K562 (cell line): ENCODE data around the gene SMG9. TPM values are rescaled to one million over a fixed set of nuclear protein-coding genes. Genes with fewer than 3 reads are reported as not detected.

Source experiments
- ATAC-seq: fragments of 200-7000 bp; cut with Tn5 transposase; 3 replicates; pipeline ENCODE4 v1.9.1; 2020; ENCODE audit warnings: moderate library complexity
- BruUV-seq: library from RNA; stranded (reverse); fragments of 400-500 nt; replicated peaks from 2 replicates; lab custom pipeline; 2021; lab: Mats Ljungman, UMichigan
- CTCF ChIA-PET: fragments of 300-600 bp; formaldehyde crosslinking; extraction: SDS; loops from one replicate; lab custom pipeline; 2021; ENCODE audit warnings: low intra/inter-chr PET ratio; lab: Yijun Ruan, JAX
- POLR2A ChIA-PET: fragments of 300-600, 350-650 bp; sonication (Branson Sonifier 250); formaldehyde crosslinking; extraction: SDS; loops from one replicate; lab custom pipeline; 2021; ENCODE audit warnings: antibody characterized with exemption, inconsistent platforms; lab: Yijun Ruan, JAX
- DNase-seq, 4 experiments: peaks; one replicate each; pipeline versions ENCODE4 v3.0.0 to v3.0.0-alpha.2; 2011 to 2018; ENCODE audit warnings: low spot score in 3 of 4, mixed read lengths in 3 of 4; ENCODE audit errors: extremely low read depth in 1 of 4
- FAIRE-seq: peaks from 2 replicates; lab custom pipeline; 2011; peaks lifted over from hg19 to GRCh38; lab: Jason Lieb, UNC
- H2AFZ ChIP-seq: 2 replicates; pipeline ENCODE4 v1.6.0; 2011; ENCODE audit warnings: low read depth, low read length, control low read depth, inconsistent platforms
- H3K27ac ChIP-seq: fragments of 200-600 bp; 3 replicates; pipeline ENCODE4 v1.8.0; 2011; ENCODE audit warnings: low read depth, mild to moderate bottlenecking, control low read depth, inconsistent platforms, low read length, moderate library complexity, mixed read lengths; ENCODE audit errors: extremely low read depth
- H3K27me3 ChIP-seq, 2 experiments: fragments of 300-600 bp in 1 of 2; 2 replicates in 1 of 2; 3 replicates in 1 of 2; pipeline versions ENCODE4 v1.6.0 to v1.8.0; 2011; ENCODE audit warnings: inconsistent platforms in 2 of 2, low read length in 2 of 2, mild to moderate bottlenecking in 1 of 2, mixed read lengths in 1 of 2, moderate library complexity in 1 of 2; ENCODE audit not compliant: control insufficient read depth in 2 of 2, insufficient read depth in 2 of 2
- H3K36me3 ChIP-seq: fragments of 300-600 bp; 3 replicates; pipeline ENCODE4 v1.8.0; 2011; ENCODE audit warnings: mild to moderate bottlenecking, low read length, inconsistent platforms; ENCODE audit not compliant: control insufficient read depth, insufficient read depth
- H3K4me1 ChIP-seq, 2 experiments: fragments of 200-600 bp in 1 of 2; replicated peaks in 1 of 2; 2 replicates in 1 of 2; 3 replicates in 1 of 2; pipeline versions ENCODE4 v1.5.1 to v1.8.0; 2011; ENCODE audit warnings: inconsistent platforms in 2 of 2, low read length in 2 of 2, mild to moderate bottlenecking in 1 of 2, mixed read lengths in 1 of 2, moderate library complexity in 1 of 2; ENCODE audit not compliant: control insufficient read depth in 2 of 2, insufficient read depth in 2 of 2
- H3K4me2 ChIP-seq: 2 replicates; pipeline ENCODE4 v1.6.1; 2011; ENCODE audit warnings: low read length, control low read depth, inconsistent platforms, mixed read lengths; ENCODE audit not compliant: insufficient read depth
- H3K4me3 ChIP-seq: fragments of 200-600 bp; sonication (generic), shearing (Covaris generic); 2 replicates; pipeline ENCODE4 v1.5.1; 2016; ENCODE audit warnings: control low read depth, inconsistent platforms
- H3K79me2 ChIP-seq: fragments of 200-600 bp; 3 replicates; pipeline ENCODE4 v1.8.0; 2011; ENCODE audit warnings: low read length, inconsistent platforms; ENCODE audit not compliant: control insufficient read depth, insufficient read depth
- H3K9ac ChIP-seq, 2 experiments: 2 replicates each; pipeline versions ENCODE4 v1.6.0 to v1.6.1; 2011; ENCODE audit warnings: low read depth in 2 of 2, low read length in 2 of 2, control low read depth in 1 of 2, inconsistent platforms in 1 of 2, mild to moderate bottlenecking in 1 of 2, mixed read lengths in 1 of 2; ENCODE audit not compliant: insufficient read depth in 1 of 2
- H3K9me1 ChIP-seq: one replicate; pipeline ENCODE4 v1.6.0; 2011; ENCODE audit warnings: inconsistent platforms, mild to moderate bottlenecking, low read length, moderate library complexity; ENCODE audit not compliant: control insufficient read depth, insufficient read depth
- H3K9me3 ChIP-seq: replicated peaks from 2 replicates; pipeline ENCODE4 v1.5.1; 2011; ENCODE audit warnings: low read depth, low read length, inconsistent platforms; ENCODE audit not compliant: control insufficient read depth, insufficient read depth
- H4K20me1 ChIP-seq: replicated peaks from 2 replicates; pipeline ENCODE4 v1.6.1; 2011; ENCODE audit warnings: low read length, inconsistent platforms, mixed read lengths; ENCODE audit not compliant: control insufficient read depth, insufficient read depth
- AFF1 ChIP-seq, 2 experiments: fragments of 450-650 bp; IDR thresholded peaks; 2 replicates each; pipeline ENCODE4 v1.6.1; 2018; ENCODE audit warnings: mild to moderate bottlenecking in 2 of 2, low read depth in 1 of 2; ENCODE audit not compliant: partially characterized antibody in 2 of 2
- ASH1L ChIP-seq: fragments of 450-650 bp; IDR thresholded peaks from 2 replicates; pipeline ENCODE4 v1.6.1; 2018; ENCODE audit warnings: borderline replicate concordance, mild to moderate bottlenecking, low read depth; ENCODE audit not compliant: partially characterized antibody
- CHD2 ChIP-seq: IDR thresholded peaks from 2 replicates; pipeline ENCODE4 v1.6.1; 2011; ENCODE audit warnings: low read depth, low read length
- GTF2A2 ChIP-seq: IDR thresholded peaks from 2 replicates; pipeline ENCODE4 v1.6.1; 2016; ENCODE audit warnings: mild to moderate bottlenecking, missing genetic modification characterization, missing compliant biosample characterization
- HDAC8 ChIP-seq: fragments of 450-650 bp; IDR thresholded peaks from 2 replicates; pipeline ENCODE4 v1.6.1; 2016; ENCODE audit warnings: mild to moderate bottlenecking, missing genetic modification characterization, moderate library complexity, missing compliant biosample characterization
- IFI16 ChIP-seq: fragments of 250-450 bp; sonication (Bioruptor Pico); IDR thresholded peaks from 2 replicates; pipeline ENCODE4 v2.1.2; 2022; ENCODE audit warnings: mild to moderate bottlenecking, inconsistent platforms
- MEF2D ChIP-seq: conservative IDR thresholded peaks from 2 replicates; pipeline ENCODE4 v1.6.1; 2016; ENCODE audit warnings: low read depth, missing genetic modification characterization, missing compliant biosample characterization
- PHB2 ChIP-seq: fragments of 450-650 bp; IDR thresholded peaks from 2 replicates; pipeline ENCODE4 v1.6.1; 2017; ENCODE audit warnings: low read depth
- POLR2B ChIP-seq: fragments of 450-650 bp; IDR thresholded peaks from 2 replicates; pipeline ENCODE4 v1.6.1; 2018; ENCODE audit warnings: low read depth; ENCODE audit not compliant: partially characterized antibody
- RBBP5 ChIP-seq: fragments of 200-600 bp; sonication (generic); IDR thresholded peaks from 2 replicates; pipeline ENCODE4 v1.6.1; 2012; ENCODE audit warnings: borderline replicate concordance, mild to moderate bottlenecking, low read length, control low read depth, inconsistent platforms; ENCODE audit not compliant: insufficient read depth, poor library complexity, severe bottlenecking
- ZNF197 ChIP-seq: fragments of 200-800 bp; sonication (Bioruptor generic); IDR thresholded peaks from 2 replicates; pipeline ENCODE4 v1.6.1; 2016; ENCODE audit warnings: low read depth, missing genetic modification characterization, missing compliant biosample characterization
- ZNF282 ChIP-seq: sonication (generic); formaldehyde crosslinking; IDR thresholded peaks from 2 replicates; pipeline ENCODE4 v1.8.1; 2023; ENCODE audit warnings: missing genetic modification reagents
- ZNF75A ChIP-seq: fragments of 450-650 bp; formaldehyde crosslinking; IDR thresholded peaks from 2 replicates; pipeline ENCODE4 v1.4.0; 2020; ENCODE audit warnings: mild to moderate bottlenecking
- ZNF79 ChIP-seq: fragments of 250-450 bp; sonication (Bioruptor Pico); IDR thresholded peaks from 2 replicates; pipeline ENCODE4 v1.4.0; 2020; ENCODE audit warnings: low read depth, mild to moderate bottlenecking, moderate library complexity
- WGBS: fragments of 100-300 bp; shearing (Covaris generic); methylation state at CpG from one replicate; pipeline ENCODE4 v1.1.6; 2016; ENCODE audit warnings: low coverage, mixed read lengths; ENCODE audit not compliant: insufficient coverage; ENCODE audit errors: missing lambda C conversion rate; 5-methylcytosine and 5-hydroxymethylcytosine counted together
- in situ Hi-C: fragments of 300-500 bp; cut with MboI; formaldehyde crosslinking; loops from 4 replicates; pipeline ENCODE4 v1.15.0; 2018; ENCODE audit warnings: inconsistent platforms, mixed read lengths
- intact Hi-C: fragments of 100-400 bp; cut with micrococcal nuclease; formaldehyde crosslinking; loops from 2 replicates; pipeline ENCODE4 v1.14.2; 2022
- polyA plus RNA-seq, 8 experiments: library from polyadenylated mRNA; depleted of rRNA in 4 of 8; stranded (reverse) in 5 of 8; unstranded in 3 of 8; fragments of >200 nt; fragmentation: Nextera tagmentation in 2 of 8; fragmentation: Illumina TruSeq in 1 of 8; extraction: Ambion mirVana in 2 of 8; extraction: Trizol in 1 of 8; gene quantifications; 2 replicates each; pipeline versions ENCODE4 v1.2.1 to v1.2.3, GENCODE V29; 2011 to 2014; ENCODE audit warnings: inconsistent platforms in 1 of 8, missing spikeins in 1 of 8
- total RNA-seq, 7 experiments: library from RNA; depleted of rRNA in 6 of 7; stranded (reverse); fragments of >200 nt in 6 of 7; fragmentation: Illumina TruSeq in 2 of 7; extraction: Trizol in 2 of 7; gene quantifications; 2 replicates each; pipeline versions ENCODE4 v1.2.1 to v1.2.3, GENCODE V29; 2011 to 2021; ENCODE audit warnings: low replicate concordance in 1 of 7
- TF ChIP-seq, protein P1 (sequence below): fragments of 250-450 bp; sonication (Bioruptor Pico); IDR thresholded peaks from 2 replicates; pipeline ENCODE4 v1.4.0; 2020; ENCODE audit warnings: borderline replicate concordance
- TF ChIP-seq, protein P2 (sequence below): fragments of 450-650 bp; IDR thresholded peaks from 2 replicates; pipeline ENCODE4 v1.7.0; 2016; ENCODE audit warnings: borderline replicate concordance

SMG9 gene
- total and polyA plus RNA-seq, 9 of the 15 experiments (the other 6 are each of a cell fraction or from before 2014, with no cell fraction given) = 1.7 to 79.7 (median 40.2) TPM

GRCh38 chr19:43731846-43732245 is 22.9 kb downstream of the SMG9 start:
- no peak overlapping the region for H3K27ac ChIP-seq
- CTCF ChIA-PET = no interaction called here
- TF ChIP-seq, protein P1, sequence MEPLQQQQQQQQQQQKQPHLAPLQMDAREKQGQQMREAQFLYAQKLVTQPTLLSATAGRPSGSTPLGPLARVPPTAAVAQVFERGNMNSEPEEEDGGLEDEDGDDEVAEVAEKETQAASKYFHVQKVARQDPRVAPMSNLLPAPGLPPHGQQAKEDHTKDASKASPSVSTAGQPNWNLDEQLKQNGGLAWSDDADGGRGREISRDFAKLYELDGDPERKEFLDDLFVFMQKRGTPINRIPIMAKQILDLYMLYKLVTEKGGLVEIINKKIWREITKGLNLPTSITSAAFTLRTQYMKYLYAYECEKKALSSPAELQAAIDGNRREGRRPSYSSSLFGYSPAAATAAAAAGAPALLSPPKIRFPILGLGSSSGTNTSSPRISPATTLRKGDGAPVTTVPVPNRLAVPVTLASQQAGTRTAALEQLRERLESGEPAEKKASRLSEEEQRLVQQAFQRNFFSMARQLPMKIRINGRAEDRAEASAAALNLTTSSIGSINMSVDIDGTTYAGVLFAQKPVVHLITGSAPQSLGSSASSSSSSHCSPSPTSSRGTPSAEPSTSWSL = no peak
- TF ChIP-seq RBBP5 (no peak), PHB2 (no peak), GTF2A2 (tag) (no peak), ZNF75A (CRISPR knock-in tag) (no peak), AFF1 (IDR thresholded peaks at IDR 0.05; ENCODE audit: low read depth in 1 of 2, partially characterized antibody in 2 of 2) (no peak), IFI16 (no peak), POLR2B (no peak), ZNF79 (no peak), MEF2D (tag) (no peak), HDAC8 (no peak), ZNF282 (CRISPR knock-in tag) (no peak), CHD2 (no peak), ZNF197 (CRISPR knock-in tag) (no peak), ASH1L (no peak)
- TF ChIP-seq, protein P2, sequence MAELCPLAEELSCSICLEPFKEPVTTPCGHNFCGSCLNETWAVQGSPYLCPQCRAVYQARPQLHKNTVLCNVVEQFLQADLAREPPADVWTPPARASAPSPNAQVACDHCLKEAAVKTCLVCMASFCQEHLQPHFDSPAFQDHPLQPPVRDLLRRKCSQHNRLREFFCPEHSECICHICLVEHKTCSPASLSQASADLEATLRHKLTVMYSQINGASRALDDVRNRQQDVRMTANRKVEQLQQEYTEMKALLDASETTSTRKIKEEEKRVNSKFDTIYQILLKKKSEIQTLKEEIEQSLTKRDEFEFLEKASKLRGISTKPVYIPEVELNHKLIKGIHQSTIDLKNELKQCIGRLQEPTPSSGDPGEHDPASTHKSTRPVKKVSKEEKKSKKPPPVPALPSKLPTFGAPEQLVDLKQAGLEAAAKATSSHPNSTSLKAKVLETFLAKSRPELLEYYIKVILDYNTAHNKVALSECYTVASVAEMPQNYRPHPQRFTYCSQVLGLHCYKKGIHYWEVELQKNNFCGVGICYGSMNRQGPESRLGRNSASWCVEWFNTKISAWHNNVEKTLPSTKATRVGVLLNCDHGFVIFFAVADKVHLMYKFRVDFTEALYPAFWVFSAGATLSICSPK = no peak

More at GRCh38 chr19:43731846-43732245, 22.9 kb downstream of the SMG9 start:
- Histone ChIP-seq H3K27me3 (no peaks in the 10 kb centered on the region), H3K4me3 (no peak overlapping the region), H3K79me2 (no peaks in the 10 kb centered on the region), H3K9me1 (peaks cover 4% of the 10 kb centered on the region), H3K9me3 (no peaks in the 10 kb centered on the region), H3K4me1 (no peaks in the 10 kb centered on the region), H3K9ac (no peak overlapping the region), H2AFZ (no peak overlapping the region), H3K36me3 (peaks cover 79% of the 10 kb centered on the region), H3K4me2 (no peak overlapping the region), H4K20me1 (no peaks in the 10 kb centered on the region)
- intact Hi-C loops = no loop called here
- no TSS peak for BruUV-seq
- ATAC-seq (no peak), DNase-seq (no peak), FAIRE-seq (no peak)
- 71% methylated on average over 1 of the region's 1 CpG for WGBS
- in situ Hi-C loops = no loop called here
- POLR2A ChIA-PET = interaction anchor here (0.6 to 1.3 kb wide), 2 partner anchors 20 to 25 kb away, joined by 4 read pairs; no protein-coding TSS in a partner anchor
